Heart left ventricle (tissue), 13 donors: ENCODE measurements around the gene SPA17.

Experiments
- POLR2A ChIP-seq, 2 donors: fragments of 450-650 bp; IDR thresholded peaks; one replicate each; pipeline ENCODE4 v1.6.1; 2017; ENCODE audit warnings: antibody characterized with exemption in 2 of 2, mild to moderate bottlenecking in 2 of 2, moderate library complexity in 2 of 2
- TF ChIP-seq, protein P1 (sequence below), 12 donors: fragments of 200-600 bp; sonication (generic) in 4 of 12; IDR thresholded peaks; one replicate each; pipeline versions ENCODE4 v1.5.0 to v1.8.0; 2018 to 2022; ENCODE audit warnings: antibody characterized with exemption in 12 of 12, mild to moderate bottlenecking in 5 of 12
- donor health status: ischemic (EF 13 %, LVEDD 7.1; RV severe dilation, severe dysfunction).
- donor health status: DM: no; HTN: yes; CAD: no.
- donor health status: DM: no; HTN: no; CAD: no.
- donor health status: ischemic (EF 25% LVEDD 6.9; RV normal size, moderate dysfunction).
- donor health status: ischemic (EF 25% LVEDD 5.7; RV mildly dilated, moderate dysfunction).
- donor health status: ischemic (EF 35%, LVEDD 5.7; RV mildly dilated, moderate dysfunction).
- donor health status: nonischemic (EF 11% LVEDD 7.7; RV severe dilation, severe dysfunction).
- donor health status: DM: yes; HTN: yes; CAD: no.
- donor health status: PGD.
- donor health status: ischemic (EF 29% LVEDD 5.4; RV normal size, mild dysfunction).
- donor health status: nonischemic (EF 23%, LVEDD 6.1; RV moderate dilation, normal function).

DNA sequence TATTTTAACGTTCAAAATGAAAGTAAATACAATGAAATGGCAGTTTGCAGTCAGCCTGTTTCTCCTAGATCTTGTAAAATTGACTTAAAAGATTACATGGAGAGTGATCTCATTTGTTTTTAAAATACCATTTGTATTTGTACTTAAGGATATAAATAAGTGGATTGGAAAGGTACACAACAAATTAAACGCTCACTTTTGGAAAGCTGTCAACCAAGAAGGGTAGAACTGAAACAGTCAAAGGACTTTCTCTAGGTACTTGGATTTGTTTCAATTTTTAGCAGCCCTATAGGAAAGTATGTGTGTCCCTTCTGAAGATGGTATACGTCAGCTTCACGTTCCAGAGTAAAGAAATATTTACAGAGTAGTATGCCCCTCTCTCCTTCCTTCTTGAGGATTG is 43.7 kb upstream of the SPA17 start:
- TF ChIP-seq, protein P1, sequence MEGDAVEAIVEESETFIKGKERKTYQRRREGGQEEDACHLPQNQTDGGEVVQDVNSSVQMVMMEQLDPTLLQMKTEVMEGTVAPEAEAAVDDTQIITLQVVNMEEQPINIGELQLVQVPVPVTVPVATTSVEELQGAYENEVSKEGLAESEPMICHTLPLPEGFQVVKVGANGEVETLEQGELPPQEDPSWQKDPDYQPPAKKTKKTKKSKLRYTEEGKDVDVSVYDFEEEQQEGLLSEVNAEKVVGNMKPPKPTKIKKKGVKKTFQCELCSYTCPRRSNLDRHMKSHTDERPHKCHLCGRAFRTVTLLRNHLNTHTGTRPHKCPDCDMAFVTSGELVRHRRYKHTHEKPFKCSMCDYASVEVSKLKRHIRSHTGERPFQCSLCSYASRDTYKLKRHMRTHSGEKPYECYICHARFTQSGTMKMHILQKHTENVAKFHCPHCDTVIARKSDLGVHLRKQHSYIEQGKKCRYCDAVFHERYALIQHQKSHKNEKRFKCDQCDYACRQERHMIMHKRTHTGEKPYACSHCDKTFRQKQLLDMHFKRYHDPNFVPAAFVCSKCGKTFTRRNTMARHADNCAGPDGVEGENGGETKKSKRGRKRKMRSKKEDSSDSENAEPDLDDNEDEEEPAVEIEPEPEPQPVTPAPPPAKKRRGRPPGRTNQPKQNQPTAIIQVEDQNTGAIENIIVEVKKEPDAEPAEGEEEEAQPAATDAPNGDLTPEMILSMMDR (IDR thresholded peaks at IDR 0.05): no peak
- no peak for TF ChIP-seq POLR2A (IDR thresholded peaks at IDR 0.05)
